WTC11 (cell line): Measurements from ENCODE around the gene IL1F10. TPM values are rescaled to one million over a fixed set of nuclear protein-coding genes. Genes with fewer than 3 reads are reported as not detected.

Source experiments
- ATAC-seq: fragments of 200-7000 bp; cut with Tn5 transposase; 2 replicates; pipeline ENCODE4 v1.10.0; 2021; ENCODE audit warnings: mild to moderate bottlenecking, moderate library complexity
- CTCF ChIA-PET: fragments of 300-600 bp; sonication (Branson Sonifier 250); formaldehyde crosslinking; loops from one replicate; lab custom pipeline; 2021; ENCODE audit warnings: antibody characterized with exemption; lab: Charles Lee
- POLR2A ChIA-PET: fragments of 350-600 bp; sonication (Branson Sonifier 250); formaldehyde crosslinking; loops from one replicate; lab custom pipeline; 2021; ENCODE audit warnings: antibody characterized with exemption; lab: Charles Lee
- DNase-seq: peaks from one replicate; pipeline ENCODE4 v3.0.0; 2021; ENCODE audit warnings: low spot score
- H3K27ac Mint-ChIP-seq: 2 replicates; pipeline ENCODE4 v1.8.0; 2021; ENCODE audit warnings: mixed read lengths
- H3K27me3 Mint-ChIP-seq: 2 replicates; pipeline ENCODE4 v1.8.0; 2021; ENCODE audit warnings: low read depth, mild to moderate bottlenecking, moderate library complexity, mixed read lengths
- H3K36me3 Mint-ChIP-seq: 2 replicates; pipeline ENCODE4 v1.8.0; 2021; ENCODE audit warnings: mixed read lengths
- H3K4me1 Mint-ChIP-seq: 2 replicates; pipeline ENCODE4 v1.8.0; 2022; ENCODE audit warnings: mixed read lengths
- H3K4me3 Mint-ChIP-seq: 2 replicates; pipeline ENCODE4 v1.8.0; 2021; ENCODE audit warnings: mild to moderate bottlenecking, moderate library complexity, mixed read lengths
- H3K9me3 Mint-ChIP-seq: 2 replicates; pipeline ENCODE4 v1.8.0; 2021; ENCODE audit warnings: mixed read lengths
- ATF3 ChIP-seq: sonication (generic); formaldehyde crosslinking; conservative IDR thresholded peaks from 2 replicates; pipeline ENCODE4 v1.8.1; 2022; ENCODE audit warnings: mild to moderate bottlenecking, missing genetic modification reagents
- CREB1 ChIP-seq: sonication (generic); formaldehyde crosslinking; IDR thresholded peaks from 2 replicates; pipeline ENCODE4 v1.8.0; 2023; ENCODE audit warnings: mild to moderate bottlenecking, missing genetic modification reagents
- CTCF ChIP-seq: fragments of 200-600 bp; IDR thresholded peaks from 2 replicates; pipeline ENCODE4 v1.8.0; 2022; ENCODE audit warnings: antibody characterized with exemption
- FOXP1 ChIP-seq: sonication (generic); formaldehyde crosslinking; IDR thresholded peaks from 2 replicates; pipeline ENCODE4 v1.8.0; 2022; ENCODE audit warnings: missing genetic modification reagents, mild to moderate bottlenecking, moderate library complexity, borderline replicate concordance
- HMGXB4 ChIP-seq: sonication (generic); formaldehyde crosslinking; IDR thresholded peaks from 2 replicates; pipeline ENCODE4 v1.8.1; 2023; ENCODE audit warnings: mild to moderate bottlenecking, moderate library complexity, missing genetic modification reagents
- KAT7 ChIP-seq: sonication (generic); formaldehyde crosslinking; IDR thresholded peaks from 2 replicates; pipeline ENCODE4 v1.8.1; 2023; ENCODE audit warnings: missing genetic modification reagents, mild to moderate bottlenecking, borderline replicate concordance
- NR3C1 ChIP-seq: sonication (generic); formaldehyde crosslinking; conservative IDR thresholded peaks from 2 replicates; pipeline ENCODE4 v1.8.1; 2023; ENCODE audit warnings: low read depth, mild to moderate bottlenecking, missing genetic modification reagents
- RORB ChIP-seq: fragments of 250-450 bp; sonication (Bioruptor Pico); IDR thresholded peaks from 2 replicates; pipeline ENCODE4 v1.9.0; 2021; ENCODE audit warnings: mild to moderate bottlenecking
- STAT6 ChIP-seq: sonication (generic); formaldehyde crosslinking; conservative IDR thresholded peaks from 2 replicates; pipeline ENCODE4 v1.8.1; 2023; ENCODE audit warnings: mild to moderate bottlenecking, low read depth, missing genetic modification reagents, moderate library complexity
- USF1 ChIP-seq: sonication (generic); formaldehyde crosslinking; IDR thresholded peaks from 2 replicates; pipeline ENCODE4 v1.8.0; 2022; ENCODE audit warnings: mild to moderate bottlenecking, missing genetic modification reagents
- ZBTB43 ChIP-seq: sonication (generic); formaldehyde crosslinking; IDR thresholded peaks from 2 replicates; pipeline ENCODE4 v1.8.1; 2023; ENCODE audit warnings: mild to moderate bottlenecking, missing genetic modification reagents
- ZNF232 ChIP-seq: sonication (generic); formaldehyde crosslinking; IDR thresholded peaks from 2 replicates; pipeline ENCODE4 v1.8.0; 2022; ENCODE audit warnings: mild to moderate bottlenecking, missing genetic modification reagents
- ZNF317 ChIP-seq: sonication (generic); formaldehyde crosslinking; IDR thresholded peaks from 2 replicates; pipeline ENCODE4 v1.8.1; 2023; ENCODE audit warnings: low read depth, mild to moderate bottlenecking, moderate library complexity, missing genetic modification reagents, borderline replicate concordance
- ZNF416 ChIP-seq: fragments of 250-450 bp; sonication (Bioruptor Pico); IDR thresholded peaks from 2 replicates; pipeline ENCODE4 v1.9.0; 2021; ENCODE audit warnings: mild to moderate bottlenecking, inconsistent platforms
- total RNA-seq: library from RNA; stranded (reverse); gene quantifications from 3 replicates; pipeline ENCODE4 v1.2.3, GENCODE V29; 2021

Gene IL1F10
- total RNA-seq, 1 experiment from 2014 or later = not detected

GRCh38 chr2:113036763-113037162 is 31.0 kb upstream of the IL1F10 start (continued):
- no peak for TF ChIP-seq ZNF317 (CRISPR knock-in tag)

- Mint-ChIP-seq H3K27ac (no peak overlapping the region), H3K9me3 (peaks cover 7% of the 10 kb centered on the region; the same call in 1 of the 2 replicates), H3K4me3 (no peak overlapping the region), H3K4me1 (no peaks in the 10 kb centered on the region)
- no peak for TF ChIP-seq RORB (CRISPR knock-in tag)
- no peak for TF ChIP-seq ATF3 (CRISPR knock-in tag)
- TF ChIP-seq USF1 (CRISPR knock-in tag) = no peak
- no peak for TF ChIP-seq FOXP1 (CRISPR knock-in tag)
- TF ChIP-seq, all 79 proteins: peak for 0
- ChIA-PET POLR2A (no interaction called here), CTCF (interaction anchor here (0.6 kb wide), 1 partner anchor 49 kb away, joined by 3 read pairs; no protein-coding TSS in a partner anchor)
- ATAC-seq = no peak
- DNase-seq = no peak
- H3K36me3 Mint-ChIP-seq = no peaks in the 10 kb centered on the region
- H3K27me3 Mint-ChIP-seq = peaks cover 13% of the 10 kb centered on the region
These were observed 29.5 kb upstream of the IL1F10 start for GRCh38 chr2:113038291-113038690.

GRCh38 chr2:113039158-113039557 is 28.6 kb upstream of the IL1F10 start:
- CTCF ChIA-PET = no interaction called here
- no peak for TF ChIP-seq HMGXB4 (CRISPR knock-in tag)
- no peak for TF ChIP-seq ZNF416 (CRISPR knock-in tag)
- no peak for TF ChIP-seq STAT6 (CRISPR knock-in tag)
- no peak for TF ChIP-seq ZBTB43
- no peak for TF ChIP-seq CREB1 (CRISPR knock-in tag)
- no peak for TF ChIP-seq NR3C1 (CRISPR knock-in tag)
- no peak for TF ChIP-seq ZNF317 (CRISPR knock-in tag)
- TF ChIP-seq CTCF = no peak
- TF ChIP-seq KAT7 = no peak
- TF ChIP-seq ZNF232 (CRISPR knock-in tag) = no peak
- H3K4me1 Mint-ChIP-seq = no peaks in the 10 kb centered on the region
- no peak for ATAC-seq
- DNase-seq = no peak
- H3K27ac Mint-ChIP-seq = no peak overlapping the region
- peaks cover 8% of the 10 kb centered on the region for H3K27me3 Mint-ChIP-seq
- no peak overlapping the region for H3K4me3 Mint-ChIP-seq
- peaks cover 7% of the 10 kb centered on the region; the same call in 1 of the 2 replicates for H3K9me3 Mint-ChIP-seq
- POLR2A ChIA-PET = no interaction called here
- no peaks in the 10 kb centered on the region for H3K36me3 Mint-ChIP-seq
